Measurements from ENCODE around the gene PFKFB4. TPM values are rescaled to one million over a fixed set of nuclear protein-coding genes. Genes with fewer than 3 reads are reported as not detected.

PFKFB4 gene
- total RNA-seq, 1 donor from 2014 or later: 22.4 TPM

GRCh38 chr3:48598323-48599076 lies 41.9 kb upstream of the PFKFB4 start:
- Histone ChIP-seq H3K4me3 (ENCODE audit: low read depth, low read length) (no peak overlapping the region), H3K27me3 (ENCODE audit: control insufficient read depth, insufficient read depth, low read length) (no peaks in the 10 kb centered on the region), H3K36me3 (ENCODE audit: control insufficient read depth, insufficient read depth, low read length) (peaks cover 8% of the 10 kb centered on the region)
- peak; percentile 76 for DNase-seq (ENCODE audit: low read depth)
- TF ChIP-seq CTCF (IDR thresholded peaks at IDR 0.05; ENCODE audit: insufficient read depth, low read length, poor library complexity, severe bottlenecking): peak; percentile 16

GRCh38 chr3:48597408-48597800 lies 40.8 kb upstream of the PFKFB4 start:
- TF ChIP-seq CTCF (IDR thresholded peaks at IDR 0.05; ENCODE audit: insufficient read depth, low read length, poor library complexity, severe bottlenecking): no peak
- DNase-seq (ENCODE audit: low read depth): no peak
- Histone ChIP-seq H3K27me3 (ENCODE audit: control insufficient read depth, insufficient read depth, low read length) (no peaks in the 10 kb centered on the region), H3K4me3 (ENCODE audit: low read depth, low read length) (no peak overlapping the region), H3K36me3 (ENCODE audit: control insufficient read depth, insufficient read depth, low read length) (peaks cover 8% of the 10 kb centered on the region)

- Histone ChIP-seq H3K4me3 (ENCODE audit: low read depth, low read length) (no peak overlapping the region), H3K27me3 (ENCODE audit: control insufficient read depth, insufficient read depth, low read length) (no peaks in the 10 kb centered on the region), H3K36me3 (ENCODE audit: control insufficient read depth, insufficient read depth, low read length) (peaks cover 6% of the 10 kb centered on the region)
- no peak for TF ChIP-seq CTCF (IDR thresholded peaks at IDR 0.05; ENCODE audit: insufficient read depth, low read length, poor library complexity, severe bottlenecking)
- DNase-seq (ENCODE audit: low read depth): no peak
Observed at GRCh38 chr3:48596676-48597407, 40.2 kb upstream of the PFKFB4 start.

GRCh38 chr3:48596157-48596556 lies 39.6 kb upstream of the PFKFB4 start:
- TF ChIP-seq CTCF (IDR thresholded peaks at IDR 0.05; ENCODE audit: insufficient read depth, low read length, poor library complexity, severe bottlenecking): no peak
- no peak for DNase-seq (ENCODE audit: low read depth)
- Histone ChIP-seq H3K27me3 (ENCODE audit: control insufficient read depth, insufficient read depth, low read length) (no peaks in the 10 kb centered on the region), H3K4me3 (ENCODE audit: low read depth, low read length) (no peak overlapping the region), H3K36me3 (ENCODE audit: control insufficient read depth, insufficient read depth, low read length) (peaks cover 7% of the 10 kb centered on the region)

GRCh38 chr3:48595526-48596121 lies 39.0 kb upstream of the PFKFB4 start:
- DNase-seq (ENCODE audit: low read depth): peak; percentile 92
- H3K4me3 ChIP-seq (ENCODE audit: low read depth, low read length): peak overlapping the region; percentile 64

More at GRCh38 chr3:48595526-48596121, 39.0 kb upstream of the PFKFB4 start:
- no peak for TF ChIP-seq CTCF (IDR thresholded peaks at IDR 0.05; ENCODE audit: insufficient read depth, low read length, poor library complexity, severe bottlenecking)
- peaks cover 7% of the 10 kb centered on the region for H3K36me3 ChIP-seq (ENCODE audit: control insufficient read depth, insufficient read depth, low read length)
- H3K27me3 ChIP-seq (ENCODE audit: control insufficient read depth, insufficient read depth, low read length): no peaks in the 10 kb centered on the region

Data from kidney epithelial cell (primary cell).